SK-N-SH treated with all-trans-retinoic acid at 6 μM for 48 hours (cell line): ENCODE results near the gene ZFHX3.

Source experiments
- BACH2 ChIP-seq: fragments of 250-450 bp; sonication (Bioruptor Pico); IDR thresholded peaks from 2 replicates; pipeline ENCODE4 v1.9.0; 2021; ENCODE audit warnings: mild to moderate bottlenecking, borderline replicate concordance
- CREB5 ChIP-seq: fragments of 250-450 bp; sonication (Bioruptor Pico); IDR thresholded peaks from 2 replicates; pipeline ENCODE4 v1.5.1; 2020; ENCODE audit warnings: low read depth, mild to moderate bottlenecking, moderate library complexity
- CSRNP3 ChIP-seq: fragments of 250-450 bp; sonication (Bioruptor Pico); IDR thresholded peaks from 2 replicates; pipeline ENCODE4 v1.5.1; 2021; ENCODE audit warnings: mild to moderate bottlenecking, moderate library complexity
- RARB ChIP-seq: fragments of 250-450 bp; sonication (Bioruptor Pico); IDR thresholded peaks from 2 replicates; pipeline ENCODE4 v1.8.0; 2021; ENCODE audit warnings: mild to moderate bottlenecking, moderate library complexity
- ZFP3 ChIP-seq: fragments of 250-450 bp; sonication (Bioruptor Pico); IDR thresholded peaks from 2 replicates; pipeline ENCODE4 v1.5.0; 2020; ENCODE audit warnings: mild to moderate bottlenecking, moderate library complexity

DNA sequence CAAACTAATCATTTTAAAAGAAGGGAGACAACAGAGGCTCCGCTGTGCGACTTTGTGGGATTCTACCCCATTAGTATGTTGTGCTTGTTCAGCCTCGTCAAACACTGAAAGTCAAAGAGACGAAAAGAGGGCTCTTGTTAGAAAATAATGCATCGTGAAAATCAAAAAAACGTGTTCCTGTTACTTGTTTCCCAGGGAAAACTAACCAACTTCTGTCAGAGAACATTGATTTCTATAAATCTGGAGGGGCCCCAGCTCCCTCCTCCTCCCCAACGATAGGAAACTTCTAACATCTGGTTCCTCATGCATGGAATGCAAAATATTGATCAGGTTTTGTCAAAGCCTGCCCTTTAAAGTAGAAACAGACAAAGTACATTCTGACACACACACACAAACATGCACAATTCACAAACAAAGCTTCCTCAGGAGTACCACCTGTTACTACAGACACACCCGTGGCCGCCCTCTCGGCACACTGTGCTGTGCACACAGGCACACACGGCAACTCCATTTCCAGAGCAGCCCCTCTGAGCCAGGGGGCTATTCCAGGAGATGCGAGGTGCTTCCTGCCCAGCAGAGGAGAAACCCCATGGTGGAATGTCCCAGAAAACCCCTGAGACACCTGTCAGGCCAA, 151.3 kb downstream of the ZFHX3 start:
- TF ChIP-seq ZFP3 (CRISPR knock-in tag) (no peak), CSRNP3 (no peak), BACH2 (CRISPR knock-in tag) (no peak), CREB5 (no peak), RARB (CRISPR knock-in tag) (no peak)
